NCI-H128 (cell line): ENCODE measurements around the gene HIC1.

ENCODE experiments used
- DNase-seq: peaks from one replicate; lab custom pipeline; 2025; ENCODE audit not compliant: unreplicated experiment; lab: John Stamatoyannopoulos, UW

HIC1 gene

GRCh38 chr17:2094891-2095535 lies 40.1 kb downstream of the HIC1 start:
- DNase-seq = no peak

GRCh38 chr17:2095536-2095910 lies 40.6 kb downstream of the HIC1 start:
- no peak for DNase-seq

- DNase-seq = no peak
These were observed 46.8 kb downstream of the HIC1 start for GRCh38 chr17:2101448-2102257.

- DNase-seq = no peak
These were observed 48.3 kb downstream of the HIC1 start for GRCh38 chr17:2102931-2103809.

GRCh38 chr17:2105663-2106062 lies 50.8 kb downstream of the HIC1 start:
- DNase-seq = no peak

GRCh38 chr17:2106308-2106955 lies 51.5 kb downstream of the HIC1 start:
- no peak for DNase-seq

GRCh38 chr17:2107050-2107449 lies 52.1 kb downstream of the HIC1 start:
- no peak for DNase-seq

- no peak for DNase-seq
These were observed 52.6 kb downstream of the HIC1 start for GRCh38 chr17:2107506-2107905.

GRCh38 chr17:2108170-2108569 lies 53.3 kb downstream of the HIC1 start:
- DNase-seq = no peak

- DNase-seq = no peak
These were observed 55.5 kb downstream of the HIC1 start for GRCh38 chr17:2110436-2110835.

GRCh38 chr17:2111691-2112090 lies 56.8 kb downstream of the HIC1 start:
- no peak for DNase-seq
